ENCODE results near the gene CIDEC.

DNA sequence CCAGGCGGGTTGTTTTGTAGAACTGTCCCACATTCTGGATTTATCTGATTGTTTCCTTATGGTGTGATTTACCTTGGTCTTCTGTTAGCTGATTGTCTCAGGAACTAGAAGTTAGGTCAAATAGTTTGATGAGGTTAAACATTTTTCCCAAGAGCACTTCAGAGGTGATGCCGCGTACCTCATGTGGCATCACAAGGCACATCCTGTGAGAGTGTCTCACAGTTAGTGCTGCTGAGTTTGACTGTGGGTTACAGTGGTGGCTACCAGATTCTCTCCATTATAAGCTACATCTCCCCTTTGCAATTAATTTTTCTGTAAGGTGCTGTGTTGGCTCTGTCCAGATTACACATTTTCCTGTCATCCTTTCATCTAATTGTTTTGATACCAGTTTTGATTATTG is 48.8 kb downstream of the CIDEC start:
- TF ChIP-seq, protein P1, sequence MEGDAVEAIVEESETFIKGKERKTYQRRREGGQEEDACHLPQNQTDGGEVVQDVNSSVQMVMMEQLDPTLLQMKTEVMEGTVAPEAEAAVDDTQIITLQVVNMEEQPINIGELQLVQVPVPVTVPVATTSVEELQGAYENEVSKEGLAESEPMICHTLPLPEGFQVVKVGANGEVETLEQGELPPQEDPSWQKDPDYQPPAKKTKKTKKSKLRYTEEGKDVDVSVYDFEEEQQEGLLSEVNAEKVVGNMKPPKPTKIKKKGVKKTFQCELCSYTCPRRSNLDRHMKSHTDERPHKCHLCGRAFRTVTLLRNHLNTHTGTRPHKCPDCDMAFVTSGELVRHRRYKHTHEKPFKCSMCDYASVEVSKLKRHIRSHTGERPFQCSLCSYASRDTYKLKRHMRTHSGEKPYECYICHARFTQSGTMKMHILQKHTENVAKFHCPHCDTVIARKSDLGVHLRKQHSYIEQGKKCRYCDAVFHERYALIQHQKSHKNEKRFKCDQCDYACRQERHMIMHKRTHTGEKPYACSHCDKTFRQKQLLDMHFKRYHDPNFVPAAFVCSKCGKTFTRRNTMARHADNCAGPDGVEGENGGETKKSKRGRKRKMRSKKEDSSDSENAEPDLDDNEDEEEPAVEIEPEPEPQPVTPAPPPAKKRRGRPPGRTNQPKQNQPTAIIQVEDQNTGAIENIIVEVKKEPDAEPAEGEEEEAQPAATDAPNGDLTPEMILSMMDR (IDR thresholded peaks at IDR 0.05; ENCODE audit: low read depth, low read length, poor library complexity, severe bottlenecking), result no peak
- TF ChIP-seq EZH2phosphoT487 (IDR thresholded peaks at IDR 0.05; ENCODE audit: borderline replicate concordance, low read length), result no peak

All from DOHH2 (cell line).